ENCODE data around the gene AIRE.
"Not testable (repeated sequence)": the region's sequence is repeated elsewhere in the genome, so short reads cannot be mapped to it uniquely, and the experiment has no call there.

Gene AIRE

DNA sequence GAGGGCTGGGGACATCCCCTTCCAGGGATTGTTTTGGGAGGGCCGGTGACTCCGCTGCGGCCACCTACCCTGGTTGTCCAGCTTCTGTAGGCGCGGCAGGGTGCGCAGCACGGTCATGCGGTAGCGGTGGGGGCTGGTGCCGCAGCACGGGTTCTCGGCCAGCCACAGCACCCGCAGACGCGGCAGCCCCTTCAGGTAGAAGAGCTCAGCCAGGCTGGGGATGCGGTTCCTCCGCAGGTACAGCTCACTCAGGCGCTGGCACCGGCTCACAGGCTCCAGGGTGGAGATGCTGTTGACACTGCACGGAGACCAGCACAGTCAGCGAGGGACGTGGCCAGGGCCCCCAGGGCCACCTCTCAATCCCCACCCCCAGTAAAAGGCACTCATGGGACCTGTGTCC, 47.3 kb downstream of the AIRE start:
- no peaks in the 10 kb centered on the region for H3K27me3 Mint-ChIP-seq
- H3K9me3 Mint-ChIP-seq = no peaks in the 10 kb centered on the region
- intact Hi-C loops (cut with micrococcal nuclease) = loop anchor here (10.0 kb wide), 1 partner anchor 62 kb away; no protein-coding TSS in a partner anchor
- H3K27ac Mint-ChIP-seq = no peak overlapping the region
- no peak overlapping the region for H3K4me3 Mint-ChIP-seq
- peaks cover 91% of the 10 kb centered on the region for H3K36me3 Mint-ChIP-seq (ENCODE audit: low read depth)
- peaks cover under 1% of the 10 kb centered on the region for H3K4me1 Mint-ChIP-seq (ENCODE audit: low read depth)

DNA sequence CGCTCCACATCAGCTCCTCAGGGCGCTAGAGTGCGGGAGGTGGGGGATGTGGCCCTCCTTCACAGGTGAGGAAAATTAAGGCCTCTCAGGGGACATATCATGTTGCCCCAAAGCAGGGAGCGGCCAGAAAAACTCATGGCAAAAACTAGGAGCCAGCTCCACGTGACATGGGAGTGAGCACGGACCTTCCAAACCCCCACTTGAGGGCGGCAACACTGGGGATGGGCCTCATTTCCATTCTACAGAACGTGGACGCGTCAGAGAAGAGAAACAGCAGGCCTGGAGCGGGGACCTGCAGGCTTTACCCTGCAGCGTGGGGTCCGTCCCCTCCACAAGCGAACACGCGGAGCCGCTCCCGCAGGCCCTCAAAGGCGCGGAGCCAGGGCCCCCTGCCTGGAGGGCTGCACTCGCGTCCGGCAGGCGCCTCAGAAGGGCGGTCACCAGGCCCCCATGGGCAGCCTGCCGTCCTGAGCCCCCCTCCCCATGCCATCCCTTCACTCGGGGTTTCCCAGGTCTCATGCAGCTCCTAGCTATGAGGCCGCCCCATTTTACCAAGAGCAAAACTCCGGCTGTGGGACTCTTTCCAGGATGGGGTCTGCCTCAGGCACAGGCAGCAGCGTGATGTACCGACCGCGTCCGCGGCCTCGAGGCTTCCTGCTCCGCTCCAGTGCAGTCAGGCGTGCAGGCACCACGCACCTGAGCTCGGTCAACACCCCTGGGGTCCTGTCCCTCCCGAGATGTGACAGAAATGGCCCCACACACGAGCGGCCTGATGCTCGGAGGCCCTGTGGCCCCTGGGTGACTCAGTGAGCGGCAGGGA, 48.0 kb downstream of the AIRE start:
- no peaks in the 10 kb centered on the region for H3K27me3 Mint-ChIP-seq
- H3K36me3 Mint-ChIP-seq (ENCODE audit: low read depth) = peaks cover 84% of the 10 kb centered on the region
- H3K4me1 Mint-ChIP-seq (ENCODE audit: low read depth) = peaks cover 7% of the 10 kb centered on the region
- intact Hi-C loops (cut with micrococcal nuclease) = loop anchor here (10.0 kb wide), 1 partner anchor 61 kb away; no protein-coding TSS in a partner anchor
- H3K27ac Mint-ChIP-seq = no peak overlapping the region
- H3K4me3 Mint-ChIP-seq = no peak overlapping the region
- H3K9me3 Mint-ChIP-seq = no peaks in the 10 kb centered on the region

DNA sequence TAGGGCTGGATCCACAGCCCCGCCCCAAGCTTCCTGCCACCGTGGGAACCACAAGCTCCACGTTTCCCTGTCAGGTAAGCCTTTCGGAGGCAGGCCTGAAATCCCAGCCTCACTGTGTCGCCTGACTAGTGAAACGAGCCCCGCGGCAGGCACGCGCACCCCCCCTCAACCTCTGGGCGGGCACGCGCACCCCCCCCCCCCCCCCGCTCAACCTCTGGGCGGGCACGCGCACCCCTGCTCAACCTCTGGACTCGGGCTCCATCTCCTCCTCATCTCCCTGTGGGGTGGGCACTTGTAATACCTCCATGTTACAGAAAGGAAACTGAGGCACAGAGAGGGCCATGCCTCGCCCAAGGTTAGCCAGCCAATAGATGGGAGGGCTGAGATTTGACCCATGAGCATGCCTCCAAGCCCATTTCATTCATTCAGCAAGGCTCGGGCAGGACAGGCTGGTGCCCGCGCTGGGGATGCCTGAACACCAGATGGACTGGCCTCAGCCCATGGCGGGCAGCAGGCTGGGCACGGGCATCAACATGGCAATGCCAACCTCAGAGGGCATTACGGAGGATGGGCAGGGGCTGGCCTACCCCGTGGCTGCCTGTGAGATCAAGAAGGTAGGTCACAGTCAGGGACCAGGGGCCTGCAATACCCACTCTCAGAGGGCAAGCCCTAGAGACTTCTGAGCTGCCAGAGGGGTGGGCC, 48.8 kb downstream of the AIRE start:
- H3K27me3 Mint-ChIP-seq = no peaks in the 10 kb centered on the region
- H3K36me3 Mint-ChIP-seq (ENCODE audit: low read depth) = peaks cover 80% of the 10 kb centered on the region
- intact Hi-C loops (cut with micrococcal nuclease) = loop anchor here (10.0 kb wide), 1 partner anchor 60 kb away; no protein-coding TSS in a partner anchor

DNA sequence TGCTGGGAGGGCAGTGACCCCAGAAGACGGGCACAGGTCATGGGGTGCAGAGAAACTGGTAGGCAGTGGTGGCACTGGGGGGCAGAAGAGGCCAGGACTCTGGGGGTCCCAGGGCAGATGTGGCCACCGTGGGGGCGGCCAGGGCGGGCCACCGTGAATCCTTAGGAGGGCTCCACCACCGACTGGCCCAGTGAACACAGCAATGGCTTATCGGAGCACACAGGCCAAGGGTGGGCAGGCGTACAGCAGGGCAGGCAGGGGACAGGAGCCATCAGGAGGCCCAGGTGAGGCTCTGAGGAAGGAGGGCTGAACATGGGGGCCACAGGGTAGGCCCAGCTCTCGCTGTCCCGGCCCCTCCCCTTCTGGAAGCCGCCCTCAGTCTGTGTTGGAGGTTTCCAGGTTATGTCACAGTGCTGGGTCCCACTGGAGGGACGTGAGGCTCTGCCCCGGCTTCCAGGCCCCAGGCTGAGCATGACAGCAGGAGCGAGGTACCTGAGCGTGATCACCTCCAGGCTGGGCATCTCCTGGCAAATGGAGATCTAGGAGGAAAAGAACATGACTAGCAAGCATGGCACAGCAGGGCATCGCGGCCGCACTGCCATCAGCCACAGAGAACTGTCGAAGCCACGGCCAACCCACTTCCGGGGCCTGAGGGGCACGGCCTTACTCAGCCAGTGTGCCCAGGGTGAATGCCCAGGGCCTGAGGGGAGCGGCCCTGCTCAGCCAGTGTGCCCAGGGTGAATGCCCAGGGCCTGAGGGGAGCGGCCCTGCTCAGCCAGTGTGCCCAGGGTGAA, 49.8 kb downstream of the AIRE start:
- Mint-ChIP-seq H3K36me3 (ENCODE audit: low read depth) (peaks cover 72% of the 10 kb centered on the region), H3K4me1 (ENCODE audit: low read depth) (peaks cover 19% of the 10 kb centered on the region), H3K27me3 (no peaks in the 10 kb centered on the region), H3K27ac (no peak overlapping the region), H3K9me3 (no peaks in the 10 kb centered on the region), H3K4me3 (no peak overlapping the region)
- intact Hi-C loops (cut with micrococcal nuclease) = loop anchor here (10.0 kb wide), 1 partner anchor 59 kb away; no protein-coding TSS in a partner anchor

More for the DNA sequence above, 48.8 kb downstream of the AIRE start:
- peaks cover 9% of the 10 kb centered on the region for H3K4me1 Mint-ChIP-seq (ENCODE audit: low read depth)
- no peaks in the 10 kb centered on the region for H3K9me3 Mint-ChIP-seq
- no peak overlapping the region for H3K27ac Mint-ChIP-seq
- no peak overlapping the region for H3K4me3 Mint-ChIP-seq

DNA sequence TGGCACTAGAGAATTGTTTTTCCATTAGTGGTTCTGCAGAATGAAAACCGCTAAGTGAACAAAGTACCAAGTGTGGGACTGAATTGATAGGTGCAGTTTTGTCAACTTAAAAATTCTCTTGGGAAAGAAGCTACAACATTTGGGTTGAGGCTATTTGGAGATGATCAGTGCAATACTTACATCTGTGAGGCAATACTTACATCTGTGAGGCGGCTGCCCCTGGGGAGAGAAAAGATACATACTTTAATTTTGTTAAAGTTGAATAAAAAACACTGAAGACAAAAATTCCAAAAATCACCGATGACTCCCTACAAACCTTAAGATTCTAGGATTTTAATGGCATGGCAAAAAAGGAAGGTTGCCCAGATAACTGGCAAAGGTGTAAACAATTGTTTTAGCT, 51.8 kb downstream of the AIRE start:
- intact Hi-C loops (cut with micrococcal nuclease) = loop anchor here (10.0 kb wide), 1 partner anchor 57 kb away; no protein-coding TSS in a partner anchor
- Mint-ChIP-seq H3K4me1 (ENCODE audit: low read depth) (peaks cover 23% of the 10 kb centered on the region), H3K27me3 (no peaks in the 10 kb centered on the region), H3K36me3 (ENCODE audit: low read depth) (peaks cover 54% of the 10 kb centered on the region), H3K9me3 (no peaks in the 10 kb centered on the region), H3K27ac (no peak overlapping the region), H3K4me3 (no peak overlapping the region)

DNA sequence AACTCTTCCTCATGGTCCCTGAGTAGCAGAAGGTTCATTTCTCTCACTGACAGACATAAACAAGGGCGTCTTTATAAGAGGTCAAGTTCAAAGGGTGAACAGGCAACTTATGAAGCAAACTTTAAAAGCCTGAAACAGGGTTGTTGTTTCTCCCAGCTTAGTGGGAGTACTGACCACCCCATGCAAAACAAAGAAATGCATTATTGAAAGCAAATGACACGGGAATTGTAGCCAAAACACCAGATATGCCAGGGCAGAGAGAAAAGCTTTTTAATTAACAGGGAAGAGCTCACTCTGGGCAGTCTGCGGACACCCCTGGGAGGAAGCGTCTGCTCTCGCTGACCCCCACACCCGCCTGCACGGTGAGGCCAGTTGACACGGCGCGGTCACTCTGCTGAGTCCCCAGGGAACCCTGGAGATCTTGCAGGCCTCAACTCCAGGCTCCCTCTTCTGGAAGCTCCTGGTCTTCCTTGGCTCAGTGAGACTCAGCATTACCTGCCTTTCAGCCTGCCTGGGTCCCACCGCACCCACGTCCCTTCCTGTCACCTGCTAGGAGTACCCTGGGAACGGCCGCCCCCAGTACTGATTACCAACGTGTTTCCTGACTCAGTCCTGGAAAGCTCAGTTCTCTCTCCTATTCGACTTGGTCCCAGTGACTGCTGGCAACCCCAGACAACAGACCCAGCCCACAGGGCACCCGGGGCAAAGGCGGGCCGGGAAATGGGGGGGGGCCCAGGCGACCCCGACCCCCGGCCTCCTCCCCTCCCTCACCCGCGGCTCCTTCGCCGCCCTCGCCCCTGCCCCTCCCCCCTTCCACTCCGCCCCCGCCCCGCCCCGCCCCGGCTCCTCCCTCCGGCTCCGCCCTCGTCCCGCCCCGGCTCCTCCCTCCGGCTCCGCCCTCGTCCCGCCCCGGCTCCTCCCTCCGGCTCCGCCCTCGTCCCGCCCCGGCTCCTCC, 52.5 kb downstream of the AIRE start:
- Mint-ChIP-seq H3K4me1 (ENCODE audit: low read depth) (peaks cover 23% of the 10 kb centered on the region), H3K4me3 (peak overlapping the region; percentile 44), H3K9me3 (no peaks in the 10 kb centered on the region), H3K27ac (peak overlapping the region; percentile 99), H3K27me3 (no peaks in the 10 kb centered on the region), H3K36me3 (ENCODE audit: low read depth) (peaks cover 46% of the 10 kb centered on the region)
- intact Hi-C loops (cut with micrococcal nuclease) = loop anchor here (2.0 to 10.0 kb wide), 3 partner anchors 15 to 117 kb away; partner anchors contain the start of genes LRRC3 and TRPM2

DNA sequence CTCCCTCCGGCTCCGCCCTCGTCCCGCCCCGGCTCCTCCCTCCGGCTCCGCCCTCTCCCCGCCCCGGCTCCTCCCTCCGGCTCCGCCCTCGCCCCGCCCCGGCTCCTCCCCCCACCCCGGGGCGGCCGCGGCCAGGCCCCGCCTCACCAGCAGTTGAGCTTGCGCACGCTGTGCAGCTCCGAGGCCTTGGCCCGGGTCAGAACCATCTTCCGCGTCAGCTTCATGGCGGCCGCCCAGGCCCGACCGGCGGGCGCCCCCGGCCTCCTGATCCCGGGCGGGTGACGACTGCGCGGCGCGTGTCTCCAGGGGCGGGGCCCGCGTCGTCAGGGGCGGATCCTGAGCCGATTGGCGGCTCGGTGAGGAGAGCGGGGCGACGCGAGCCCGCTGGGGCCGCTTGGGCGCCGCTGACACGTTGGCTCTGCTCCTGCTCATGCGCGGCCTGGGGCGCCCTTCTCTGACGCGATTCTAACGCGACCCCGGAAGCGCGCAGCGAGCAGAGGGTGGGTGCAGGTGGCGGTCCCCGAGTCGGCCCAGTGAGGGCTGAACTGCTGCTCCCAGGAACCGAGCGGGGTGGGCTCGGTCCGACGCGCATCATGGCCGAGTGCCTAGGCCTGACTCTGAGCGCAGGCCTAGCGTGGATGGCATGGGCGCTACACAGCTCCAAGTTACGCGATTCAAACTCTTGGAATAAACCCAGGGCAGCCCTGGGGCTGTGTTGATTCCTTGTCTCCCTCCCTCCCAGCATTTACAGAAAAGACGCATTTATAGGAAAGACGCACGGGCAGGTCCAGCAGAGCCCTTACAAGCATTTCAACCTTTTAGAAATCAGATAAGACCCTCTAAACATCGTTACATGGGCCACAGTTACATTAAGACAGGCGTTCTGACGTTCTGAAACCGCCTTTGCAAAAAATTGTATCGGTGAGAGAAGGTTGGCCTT, 53.6 kb downstream of the AIRE start, which contains the start of gene CFAP410:
CFAP410 (minus strand) TSS at position 420 of the 940 bp plus-strand sequence; CDS start at position 224, 196 bp downstream.
- intact Hi-C loops (cut with micrococcal nuclease) = loop anchor here (1.0 to 10.0 kb wide), 4 partner anchors 14 to 116 kb away; partner anchors contain the start of genes LRRC3 and TRPM2
- Mint-ChIP-seq H3K4me3 (peak within 1 kb of the TSS; percentile 85), H3K9me3 (no peaks in the 10 kb centered on the region), H3K4me1 (ENCODE audit: low read depth) (peaks cover 23% of the 10 kb centered on the region), H3K27me3 (peaks cover 6% of the 10 kb centered on the region), H3K36me3 (ENCODE audit: low read depth) (peaks cover 37% of the 10 kb centered on the region), H3K27ac (peak within 1 kb of the TSS; percentile 99)

DNA sequence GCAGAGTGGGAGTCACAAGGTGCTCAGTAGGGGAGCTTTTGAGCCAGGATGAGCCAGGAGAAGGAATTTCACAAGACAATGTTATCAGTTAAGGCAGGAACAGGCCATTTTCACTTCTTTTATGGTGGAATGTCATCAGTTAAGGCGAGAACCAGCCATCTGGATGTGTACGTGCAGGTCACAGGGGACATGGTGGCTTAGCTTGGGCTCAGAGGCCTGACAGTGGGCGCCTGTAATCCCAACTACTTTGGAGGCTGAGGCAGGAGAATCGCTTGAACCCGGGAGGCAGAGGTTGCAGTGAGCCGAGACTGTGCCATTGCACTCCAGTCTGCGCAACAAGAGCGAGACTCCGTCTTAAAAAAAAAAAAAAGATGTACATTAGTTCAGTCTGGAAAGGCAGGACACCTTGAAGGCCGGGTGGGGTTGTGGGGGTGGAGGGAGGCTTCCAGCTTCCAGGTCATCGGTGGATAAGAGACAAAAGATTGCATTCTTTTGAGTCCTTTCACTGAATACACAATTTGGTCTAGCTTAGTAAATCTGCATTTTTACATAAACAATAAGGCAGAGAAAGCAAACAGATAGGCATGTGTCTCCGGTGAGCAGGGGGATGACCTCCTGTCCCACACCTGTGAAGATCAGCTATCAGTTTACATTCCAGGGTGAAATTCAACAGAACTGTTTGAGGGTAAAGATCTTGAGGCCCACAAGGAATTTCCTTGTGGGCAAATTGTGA, 56.2 kb downstream of the AIRE start:
- H3K27ac Mint-ChIP-seq; H3K9me3 Mint-ChIP-seq; intact Hi-C loops (cut with micrococcal nuclease); H3K4me3 Mint-ChIP-seq: not testable (repeated sequence)
- Mint-ChIP-seq H3K4me1 (ENCODE audit: low read depth) (peaks cover 31% of the 10 kb centered on the region), H3K27me3 (peaks cover 29% of the 10 kb centered on the region), H3K36me3 (ENCODE audit: low read depth) (peaks cover 12% of the 10 kb centered on the region)

DNA sequence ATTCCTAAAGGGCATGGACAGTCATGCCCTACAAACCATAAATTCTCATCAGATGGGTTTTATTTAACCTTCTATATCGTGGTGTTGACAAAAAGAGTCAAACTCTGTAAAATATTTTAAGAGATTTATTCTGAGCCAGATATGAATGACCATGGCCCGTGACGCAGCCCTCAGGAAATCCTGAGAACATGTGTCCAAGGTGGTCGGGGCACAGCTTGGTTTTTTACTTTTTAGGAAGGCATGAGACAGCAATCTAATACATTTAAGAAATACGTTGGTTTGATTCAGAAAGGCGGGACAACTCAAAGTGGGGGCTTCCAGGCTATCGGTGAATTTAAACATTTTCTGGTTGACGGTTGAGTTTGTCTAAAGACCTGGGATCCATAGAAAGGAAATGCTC, 57.3 kb downstream of the AIRE start:
- Mint-ChIP-seq H3K4me1 (ENCODE audit: low read depth) (peaks cover 30% of the 10 kb centered on the region), H3K27me3 (peaks cover 38% of the 10 kb centered on the region)
- intact Hi-C loops (cut with micrococcal nuclease); H3K4me3 Mint-ChIP-seq; H3K9me3 Mint-ChIP-seq; H3K36me3 Mint-ChIP-seq (ENCODE audit: low read depth); H3K27ac Mint-ChIP-seq: not testable (repeated sequence)

DNA sequence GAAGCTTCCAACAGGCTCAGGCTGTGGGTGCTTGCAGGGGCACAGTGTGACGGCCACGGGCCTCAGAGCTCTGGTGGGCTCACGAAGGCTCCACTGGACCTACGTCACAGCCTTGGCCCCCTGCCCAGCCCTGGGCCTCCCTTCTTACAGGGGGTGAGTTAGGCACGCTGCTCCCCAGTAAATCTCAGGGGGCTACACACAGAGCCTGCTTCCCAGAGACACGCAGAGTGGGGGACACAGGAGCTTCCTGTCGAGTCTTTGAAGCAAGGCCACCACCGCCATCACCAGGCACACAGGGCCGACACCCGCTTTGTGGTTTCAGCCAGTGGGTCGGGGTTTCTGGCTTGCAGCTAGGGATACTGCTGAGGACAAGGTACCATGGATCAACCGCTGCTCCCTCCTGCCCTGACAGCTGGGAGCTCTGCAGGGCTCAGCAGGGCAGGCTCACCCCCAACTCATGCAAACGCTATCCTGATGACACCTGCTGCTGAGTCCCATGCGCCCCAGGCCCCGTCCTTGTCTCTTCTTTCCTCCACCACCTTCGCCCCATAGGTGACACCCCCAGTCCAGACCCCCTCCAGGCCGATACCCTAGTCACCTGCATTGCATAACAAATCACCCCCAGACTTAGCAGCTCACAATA, 59.0 kb downstream of the AIRE start:
- H3K9me3 Mint-ChIP-seq = no peaks in the 10 kb centered on the region

DNA sequence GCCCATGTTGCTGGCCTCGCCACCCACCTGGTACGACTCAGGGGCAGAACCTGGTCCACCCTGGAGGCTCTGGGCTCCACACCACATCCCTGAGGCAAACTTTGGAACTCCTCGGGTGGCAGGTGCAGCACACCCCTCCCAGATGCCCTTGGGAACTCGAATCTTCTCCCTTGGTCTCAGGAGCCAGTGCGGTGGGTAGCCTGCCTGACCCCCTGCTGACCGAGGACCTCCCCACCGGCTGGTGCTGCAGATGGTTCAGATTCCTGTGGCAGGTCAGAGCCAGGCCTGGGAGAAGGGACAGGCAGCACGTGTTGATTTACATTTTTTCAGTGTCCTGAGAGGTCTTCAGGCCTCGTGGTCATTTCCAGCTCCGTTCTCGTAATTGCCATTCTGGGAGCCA, 59.8 kb downstream of the AIRE start:
- no peak overlapping the region for H3K27ac Mint-ChIP-seq
- H3K36me3 Mint-ChIP-seq (ENCODE audit: low read depth) = no peaks in the 10 kb centered on the region
- peaks cover 58% of the 10 kb centered on the region for H3K27me3 Mint-ChIP-seq
- no peaks in the 10 kb centered on the region for H3K9me3 Mint-ChIP-seq
- no peak overlapping the region for H3K4me3 Mint-ChIP-seq
- H3K4me1 Mint-ChIP-seq (ENCODE audit: low read depth) = peaks cover 12% of the 10 kb centered on the region
- intact Hi-C loops (cut with micrococcal nuclease) = no loop called here

More for the DNA sequence above, 59.0 kb downstream of the AIRE start:
- H3K27ac Mint-ChIP-seq = no peak overlapping the region
- H3K27me3 Mint-ChIP-seq = peaks cover 54% of the 10 kb centered on the region
- H3K4me1 Mint-ChIP-seq (ENCODE audit: low read depth) = peaks cover 20% of the 10 kb centered on the region
- intact Hi-C loops (cut with micrococcal nuclease) = no loop called here
- no peak overlapping the region for H3K4me3 Mint-ChIP-seq
- H3K36me3 Mint-ChIP-seq (ENCODE audit: low read depth) = no peaks in the 10 kb centered on the region
